GM18520 (cell line): ENCODE results near the gene NFATC3.
"Not testable (repeated sequence)": the region's sequence is repeated elsewhere in the genome, so short reads cannot be mapped to it uniquely, and the experiment has no call there.

ENCODE experiments used
- ATAC-seq: cut with Tn5 transposase; IDR thresholded peaks from one replicate; pipeline ENCODE4 v1.9.1; 2021; ENCODE audit not compliant: unreplicated experiment

NFATC3 gene

DNA sequence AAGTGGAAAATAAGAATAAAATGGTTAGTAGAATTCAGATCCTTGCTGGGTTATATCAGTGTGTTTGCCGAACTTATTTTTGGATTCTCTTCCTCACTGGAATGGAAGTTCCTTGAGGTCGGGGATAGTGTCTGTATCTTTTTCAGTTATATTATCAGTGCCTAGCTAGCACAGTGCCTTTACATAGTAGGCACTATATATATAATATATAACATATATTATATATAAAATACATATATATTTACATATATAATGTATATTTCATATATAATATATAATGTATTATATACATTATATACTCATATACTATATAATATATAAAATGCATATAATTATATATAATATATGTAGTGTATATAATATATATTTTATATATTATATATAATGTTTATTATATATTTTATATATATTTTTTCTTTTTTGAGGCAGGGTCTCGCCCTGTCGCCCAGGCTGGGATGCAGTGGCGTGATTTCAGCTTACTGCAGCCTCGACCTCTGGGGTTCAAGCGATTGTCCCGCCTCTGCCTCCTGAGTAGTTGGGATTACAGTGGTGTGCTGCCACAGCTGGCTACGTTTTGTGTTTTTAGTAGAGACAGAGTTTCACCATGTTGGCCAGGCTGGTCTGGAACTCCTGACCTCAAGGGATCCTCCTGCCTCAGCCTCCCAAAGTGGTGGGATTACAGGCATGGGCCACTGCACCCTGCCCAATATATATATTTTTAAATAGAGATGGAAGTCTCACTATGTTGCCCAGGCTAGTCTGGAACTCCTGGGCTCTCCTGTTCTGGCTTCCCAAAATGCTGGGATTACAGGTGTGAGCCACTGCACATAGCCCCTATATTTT is 3.2 kb downstream of the NFATC3 start:
- ATAC-seq, result no peak

DNA sequence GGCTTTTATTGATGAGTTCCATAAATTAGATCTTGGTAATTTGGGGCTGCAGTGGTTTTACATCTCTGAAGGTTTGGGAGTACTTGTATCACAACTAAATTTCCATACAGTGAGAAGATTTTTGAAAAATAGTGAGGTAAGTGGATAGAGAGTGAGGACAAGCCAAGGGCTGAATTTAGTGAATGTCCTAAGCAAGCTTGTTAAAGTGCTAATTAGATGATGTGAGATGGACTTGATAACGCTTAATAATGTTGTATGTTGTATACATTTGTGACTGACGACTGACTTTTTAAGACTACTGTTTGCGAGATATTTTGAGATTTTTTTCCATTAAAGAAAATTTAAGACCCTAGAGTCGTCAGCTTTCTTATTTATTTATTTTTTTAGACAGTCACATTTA is 3.9 kb downstream of the NFATC3 start:
- no peak for ATAC-seq

DNA sequence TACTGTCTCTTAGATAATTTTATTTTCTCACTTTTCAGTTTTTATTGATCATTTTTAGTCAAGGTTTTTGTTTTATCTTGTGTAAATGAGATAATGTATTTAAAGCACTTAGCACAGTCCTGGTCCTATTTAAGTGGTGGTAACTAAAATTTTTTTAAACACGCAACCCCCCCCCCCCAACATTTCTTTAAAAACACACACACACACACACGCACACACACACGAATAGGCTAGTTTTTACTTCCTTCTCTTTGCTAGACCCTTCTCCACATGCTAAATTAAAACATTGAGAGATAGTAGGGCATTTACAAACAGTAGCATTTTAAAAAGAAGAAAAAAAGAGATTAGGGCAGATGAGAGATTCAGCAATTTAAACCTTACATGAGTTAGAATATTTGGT is 5.0 kb downstream of the NFATC3 start:
- ATAC-seq, result no peak

DNA sequence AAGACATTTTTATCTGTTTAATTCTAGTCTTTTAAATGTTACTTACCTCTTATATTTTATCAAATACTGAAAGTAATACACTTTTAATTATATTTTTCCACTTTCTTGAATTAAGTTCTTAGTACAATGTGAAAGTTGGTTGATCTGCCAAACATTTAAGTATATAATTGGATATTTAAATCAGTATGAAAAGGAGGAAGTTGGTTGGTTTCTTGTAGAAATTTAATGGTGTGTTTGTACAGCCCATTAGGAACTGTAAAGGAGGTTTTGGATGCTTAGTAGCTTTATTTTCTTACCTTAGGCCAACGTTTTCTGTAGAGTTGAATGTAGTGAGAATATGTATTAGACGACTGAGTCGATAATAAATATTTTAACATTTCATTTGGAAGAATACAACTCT is 5.4 kb downstream of the NFATC3 start:
- ATAC-seq, result no peak

DNA sequence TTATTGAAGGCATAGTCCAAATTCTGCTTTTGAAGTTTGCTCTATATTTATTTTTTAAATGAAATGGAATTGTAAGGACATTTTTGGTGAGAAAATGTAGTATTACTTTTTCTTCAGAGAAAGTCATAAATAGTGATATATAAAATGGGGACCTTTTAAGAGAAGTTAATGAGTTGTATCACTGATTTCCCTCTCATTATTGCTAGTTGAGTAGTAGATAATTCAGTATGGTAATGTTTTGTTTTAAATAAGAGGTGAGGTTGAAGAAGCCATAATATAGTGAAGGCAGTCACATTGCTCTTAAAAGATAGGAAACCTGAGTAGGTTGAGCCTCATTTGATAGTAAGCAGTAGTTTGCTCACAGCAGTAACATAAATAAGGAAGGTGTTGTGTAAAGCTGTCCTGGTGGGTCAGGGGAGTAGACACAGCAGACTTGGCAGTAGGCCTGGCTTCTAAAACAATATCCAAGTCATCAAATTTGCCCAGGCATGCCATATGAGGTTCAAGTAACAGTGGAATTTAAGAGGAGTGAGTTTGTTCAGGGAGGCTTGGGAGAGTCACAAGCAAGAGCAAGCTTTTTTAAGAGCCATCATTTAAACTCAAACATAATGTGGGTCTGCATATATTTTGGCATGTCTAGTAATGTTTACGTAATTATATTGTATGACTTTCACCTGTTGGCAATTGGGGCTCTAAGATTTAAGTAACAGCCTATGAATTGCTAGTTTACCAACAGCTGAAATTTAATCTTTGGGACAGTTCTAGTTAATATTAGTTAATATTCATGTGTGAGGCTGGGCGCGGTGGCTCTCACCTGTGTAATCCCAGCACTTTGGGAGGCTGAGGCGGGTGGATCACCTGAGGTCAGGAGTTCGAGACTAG is 6.5 kb downstream of the NFATC3 start:
- ATAC-seq, result no peak

DNA sequence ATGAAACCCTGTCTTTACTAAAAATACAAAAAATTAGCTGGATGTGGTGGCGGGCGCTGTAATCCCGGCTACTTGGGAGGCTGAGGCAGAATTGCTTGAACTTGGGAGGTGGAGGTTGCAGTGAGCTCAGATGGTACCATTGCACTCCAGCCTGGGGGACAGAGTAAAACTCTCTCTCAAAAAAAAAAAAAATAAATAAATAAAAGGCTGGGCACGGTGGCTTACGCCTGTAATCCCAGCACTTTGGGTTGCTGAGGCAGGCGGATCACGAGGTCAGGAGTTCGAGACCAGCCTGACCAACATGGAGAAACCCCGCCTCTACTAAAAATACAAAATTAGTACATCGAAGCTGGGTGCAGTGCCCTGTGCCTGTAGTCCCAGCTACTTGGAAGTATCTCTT is 7.1 kb downstream of the NFATC3 start:
- not testable (repeated sequence) for ATAC-seq

DNA sequence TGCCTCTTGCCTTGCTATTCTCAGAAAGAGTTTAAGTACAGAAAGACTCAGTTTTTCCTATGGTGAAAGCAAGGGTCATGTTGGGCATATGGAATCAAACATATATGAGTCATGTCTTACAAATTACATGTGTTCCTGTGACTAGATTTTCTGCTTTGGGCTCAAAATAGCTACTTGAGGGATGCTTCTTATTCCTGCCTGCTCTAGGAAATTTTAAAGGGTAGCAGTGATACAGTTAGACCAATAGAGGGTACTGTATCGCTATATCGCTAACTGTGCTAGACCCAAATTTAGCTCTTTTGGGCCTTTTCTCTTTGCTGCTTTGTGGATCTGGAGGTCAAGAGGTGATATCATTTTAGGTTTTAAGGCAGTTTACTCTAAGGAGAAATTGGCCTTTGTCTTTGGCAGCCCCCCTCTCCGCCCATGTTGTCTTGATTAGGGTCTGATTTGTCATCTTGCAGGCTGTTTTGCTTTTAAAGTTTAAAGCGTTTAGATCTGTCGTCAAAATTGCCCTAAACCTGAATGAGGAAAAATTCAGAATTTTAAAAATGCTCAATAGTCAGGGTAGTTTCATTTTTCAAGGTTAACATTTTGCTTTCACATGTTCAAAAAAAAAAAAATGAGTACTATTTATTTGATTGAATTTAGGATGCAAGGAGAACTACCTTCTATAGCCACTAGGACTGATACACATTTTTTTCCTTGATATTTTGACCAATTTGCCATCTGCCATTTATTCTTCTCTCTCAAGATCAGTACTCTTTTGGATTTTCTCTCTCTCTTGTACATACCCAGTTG is 8.8 kb downstream of the NFATC3 start:
- ATAC-seq, result no peak

DNA sequence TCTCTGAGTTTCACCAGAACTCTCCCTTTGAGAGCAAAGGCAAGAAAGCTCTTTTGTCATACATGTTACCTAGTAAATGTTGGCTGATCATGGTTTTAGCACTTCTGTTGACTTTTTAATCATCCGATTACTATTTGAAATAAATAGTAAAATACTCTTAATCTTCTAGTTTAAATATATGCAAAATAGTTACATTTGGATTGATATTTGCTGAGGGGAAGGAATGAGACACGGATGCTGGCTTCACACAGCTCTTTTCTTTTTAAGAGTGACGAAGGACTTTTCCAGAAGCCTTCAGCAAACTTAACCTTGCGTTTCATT is 9.4 kb downstream of the NFATC3 start:
- no peak for ATAC-seq

DNA sequence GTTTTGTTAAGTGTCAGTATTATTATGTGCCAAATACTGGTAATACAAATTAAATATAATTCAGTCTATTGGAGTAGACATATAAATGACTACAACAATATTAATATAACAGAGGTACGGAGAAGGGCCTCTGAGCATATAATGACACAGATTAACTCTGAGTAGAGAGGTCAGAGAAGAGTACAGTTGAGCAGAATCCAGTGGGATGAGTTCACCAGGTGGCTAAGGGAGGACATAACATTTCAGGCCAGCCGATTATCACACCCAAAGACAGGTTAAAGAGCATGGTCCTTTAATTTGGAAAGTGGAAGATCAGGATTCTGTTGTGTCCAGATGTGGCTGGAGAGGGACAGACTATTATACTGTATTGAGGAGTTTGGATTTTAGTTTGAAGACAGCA is 11.3 kb downstream of the NFATC3 start:
- no peak for ATAC-seq

DNA sequence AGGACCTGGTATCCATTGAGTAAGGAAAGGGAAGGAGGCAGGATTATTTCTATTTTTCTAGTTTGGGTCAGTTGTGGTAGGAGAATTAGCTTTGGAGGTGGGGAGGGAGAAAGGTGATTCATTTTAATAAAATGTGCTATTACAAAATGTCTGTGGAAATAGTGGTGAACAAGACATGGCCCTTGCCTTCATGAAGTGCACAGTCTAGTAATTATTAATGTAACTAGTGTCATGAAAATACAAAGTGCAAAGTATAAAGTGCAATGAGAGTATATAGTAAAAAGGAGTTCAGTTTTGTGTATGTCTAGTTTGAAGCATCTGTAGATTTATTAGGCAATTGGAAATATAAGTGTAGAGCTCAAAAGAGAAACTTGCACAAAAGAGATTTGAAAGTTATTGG is 11.9 kb downstream of the NFATC3 start:
- no peak for ATAC-seq

DNA sequence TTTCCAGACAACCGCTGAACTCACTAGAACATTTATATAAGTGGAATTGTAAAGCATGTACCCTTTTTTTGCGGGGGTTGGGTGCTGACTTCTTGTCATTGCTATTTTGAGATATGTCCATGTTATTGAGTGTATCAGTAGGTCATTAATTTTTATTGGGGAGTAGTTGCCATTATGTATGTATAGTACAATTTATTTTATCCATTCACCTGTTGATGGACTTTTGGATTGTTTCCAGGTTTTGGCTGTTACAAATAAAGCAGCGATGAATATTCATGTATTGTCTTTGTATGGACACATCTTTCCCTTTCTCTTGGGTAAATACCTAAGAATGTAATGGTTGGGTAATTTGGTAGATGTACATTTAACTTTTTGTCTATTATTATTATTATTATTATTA is 12.7 kb downstream of the NFATC3 start:
- ATAC-seq, result no peak

DNA sequence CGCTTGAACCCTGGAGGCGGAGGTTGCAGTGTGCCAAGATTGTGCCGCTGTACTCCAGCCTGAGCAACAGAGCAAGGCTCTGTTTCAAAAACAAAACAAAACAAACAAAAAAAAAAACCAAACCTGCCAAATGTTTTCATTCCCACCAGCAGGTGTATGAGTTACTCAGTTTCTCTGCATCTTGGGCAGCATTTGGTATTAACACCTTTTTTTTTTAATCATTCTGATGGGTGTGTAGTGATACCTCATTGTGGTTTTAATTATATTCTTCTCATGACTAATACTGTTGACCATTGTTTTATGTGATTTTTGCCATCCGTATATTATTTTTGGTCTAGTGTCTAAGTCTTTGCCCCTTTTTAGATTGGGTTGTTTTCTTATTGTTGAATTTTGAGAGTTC is 15.3 kb downstream of the NFATC3 start:
- no peak for ATAC-seq

DNA sequence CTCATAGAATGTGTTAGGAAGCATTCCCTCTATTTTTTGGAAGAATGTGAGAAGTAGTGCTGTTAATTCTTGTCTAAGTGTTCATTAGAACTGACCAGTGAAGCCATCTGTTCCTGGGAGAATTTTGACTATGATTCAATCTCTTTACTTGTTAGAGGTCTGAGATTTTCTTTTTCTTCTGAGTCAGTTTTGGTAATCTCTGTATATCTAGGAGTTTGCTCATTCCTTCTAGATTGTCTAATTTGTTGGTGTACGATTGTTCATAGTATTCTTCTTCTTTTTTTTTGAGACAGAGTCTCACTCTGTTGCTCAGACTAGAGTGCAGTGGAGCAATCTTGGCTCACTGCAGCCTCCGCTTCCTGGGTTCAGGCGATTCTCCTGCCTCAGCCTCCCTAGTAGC is 20.4 kb downstream of the NFATC3 start:
- no peak for ATAC-seq

DNA sequence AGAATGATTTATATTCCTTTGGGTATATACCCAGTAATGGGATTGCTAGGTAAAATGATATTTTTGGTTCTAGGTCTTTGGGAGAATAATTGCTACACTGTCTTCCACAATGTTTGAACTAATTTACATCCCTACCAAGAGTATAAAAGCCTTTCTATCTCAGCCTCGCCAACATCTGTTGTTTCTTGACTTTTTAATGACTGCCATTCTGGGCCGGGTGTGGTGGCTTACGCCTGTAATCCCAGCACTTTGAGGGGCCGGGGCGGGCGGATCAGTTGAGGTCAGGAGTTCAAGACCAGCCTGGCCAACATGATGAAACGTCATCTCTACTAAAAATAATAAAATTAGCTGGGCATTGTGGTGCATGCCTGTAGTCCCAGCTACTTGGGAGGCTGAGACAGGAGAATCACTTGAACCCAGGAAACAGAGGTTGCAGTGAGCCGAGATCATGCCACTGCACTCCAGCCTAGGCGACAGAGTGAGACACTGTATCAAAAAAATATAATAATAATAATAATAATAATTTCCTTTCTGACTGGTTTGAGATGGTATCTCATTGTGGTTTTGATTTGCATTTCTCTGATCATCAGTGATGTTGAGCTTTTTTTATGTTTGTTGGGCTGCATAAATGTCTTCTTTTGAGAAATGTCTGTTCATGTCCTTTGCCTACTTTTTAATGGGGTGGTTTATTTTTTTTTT is 22.2 kb downstream of the NFATC3 start:
- ATAC-seq, result not testable (repeated sequence)

DNA sequence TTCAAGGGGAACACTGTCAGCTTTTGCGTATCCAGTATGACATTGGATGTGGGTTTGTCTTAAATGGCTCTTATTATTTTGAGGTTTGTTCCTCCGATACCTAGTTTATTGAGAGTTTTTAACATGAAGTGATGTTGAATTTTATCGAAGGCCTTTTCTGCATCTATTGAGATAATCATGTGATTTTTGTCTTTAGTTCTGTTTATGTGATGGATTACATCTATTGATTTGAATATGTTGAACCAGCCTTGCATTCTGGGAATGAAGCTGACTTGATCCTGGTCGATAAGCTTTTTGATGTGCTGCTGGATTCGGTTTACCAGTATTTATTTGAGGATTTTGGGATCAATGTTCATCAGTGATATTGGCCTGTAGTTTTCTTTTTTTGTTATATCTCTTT is 24.0 kb downstream of the NFATC3 start:
- not testable (repeated sequence) for ATAC-seq

DNA sequence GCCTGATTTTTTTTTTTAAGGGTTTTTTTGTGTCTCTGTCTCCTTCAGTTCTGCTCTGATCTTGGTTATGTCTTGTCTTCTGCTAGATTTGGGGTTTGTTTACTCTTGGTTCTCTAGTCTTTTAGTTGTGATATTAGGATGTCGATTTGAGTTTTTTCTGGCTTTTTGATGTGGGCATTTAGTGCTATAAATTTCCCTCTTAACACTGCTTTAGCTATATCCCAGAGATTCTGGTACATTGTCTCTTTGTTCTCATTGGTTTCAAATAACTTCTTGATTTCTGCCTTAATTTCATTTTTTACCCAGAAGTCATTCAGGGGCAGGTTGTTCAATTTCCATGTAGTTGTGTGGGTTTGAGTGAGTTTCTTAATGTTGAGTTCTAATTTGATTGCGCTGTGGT is 25.4 kb downstream of the NFATC3 start:
- not testable (repeated sequence) for ATAC-seq

DNA sequence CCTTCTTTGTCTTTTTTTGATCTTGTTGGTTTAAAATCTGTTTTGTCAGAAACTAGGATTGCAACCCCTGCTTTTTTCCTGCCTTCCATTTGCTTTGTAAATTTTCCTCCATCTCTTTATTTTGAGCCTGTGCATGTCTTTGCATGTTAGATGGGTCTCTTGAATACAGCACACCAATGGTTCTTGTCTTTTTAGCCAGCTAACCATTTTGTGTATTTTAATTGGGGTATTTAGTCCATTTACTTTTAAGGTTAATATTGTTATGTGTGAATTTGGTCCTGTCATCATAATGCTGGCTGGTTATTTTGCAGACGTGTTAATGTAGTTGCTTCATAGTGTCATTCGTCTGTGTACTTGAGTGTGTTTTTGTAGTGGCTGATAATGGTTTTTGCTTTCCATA is 26.2 kb downstream of the NFATC3 start:
- no peak for ATAC-seq

DNA sequence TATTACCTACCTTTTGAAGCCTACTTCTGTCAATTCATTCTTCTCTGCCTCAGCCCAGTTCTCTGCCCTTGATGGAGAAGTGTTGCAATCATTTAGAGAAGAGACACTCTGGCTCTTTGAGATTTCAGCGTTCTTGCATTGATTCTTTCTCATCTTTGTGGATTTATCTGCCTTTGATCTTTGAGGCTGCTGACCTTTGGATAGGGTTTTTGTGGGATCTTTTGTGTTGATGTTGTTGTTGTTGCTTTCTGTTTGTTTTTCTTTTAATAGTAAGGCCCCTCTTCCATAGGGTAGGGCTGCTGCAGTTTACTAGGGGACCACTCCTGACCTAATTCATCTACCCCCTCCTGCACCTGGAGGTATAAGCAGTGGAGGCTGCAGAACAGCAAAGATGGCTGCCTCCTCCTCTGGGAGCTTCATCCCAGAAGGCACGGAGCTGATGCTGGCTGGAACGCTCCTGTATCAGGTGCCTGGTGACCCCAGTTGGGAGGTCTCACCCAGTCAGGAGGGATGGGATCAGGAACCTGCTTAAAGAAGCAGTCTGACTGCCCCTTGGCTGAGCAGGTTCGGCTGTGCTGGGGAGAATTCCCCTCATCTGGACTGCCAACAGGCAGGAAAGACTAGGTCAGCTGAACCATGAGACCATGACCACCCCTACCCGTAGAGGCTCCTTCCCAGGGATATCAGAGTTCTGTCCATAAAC is 28.0 kb downstream of the NFATC3 start:
- no peak for ATAC-seq

DNA sequence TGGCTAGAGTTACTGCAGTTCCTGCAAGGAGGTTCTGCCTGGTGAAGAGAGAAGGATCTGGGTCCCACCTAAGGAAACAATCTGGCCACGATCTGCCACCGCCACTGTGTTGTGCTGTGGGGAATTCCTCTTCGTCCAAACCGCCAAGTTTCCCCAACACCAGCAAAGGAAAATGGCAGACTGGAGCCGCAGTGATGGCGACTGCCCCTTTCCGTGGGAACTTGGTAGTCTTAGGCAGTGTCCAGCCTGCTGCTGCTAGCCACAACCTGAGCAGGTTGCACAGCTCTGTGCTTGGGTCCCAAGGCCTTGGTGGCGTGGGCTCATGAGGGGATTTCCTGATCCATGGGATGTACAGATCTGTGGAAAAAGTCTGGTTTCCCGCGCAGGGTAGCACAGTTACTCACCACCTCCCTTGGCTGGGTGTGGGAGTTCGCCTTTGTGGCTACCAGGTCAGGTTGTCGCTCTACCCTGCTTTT is 28.6 kb downstream of the NFATC3 start:
- ATAC-seq, result no peak

DNA sequence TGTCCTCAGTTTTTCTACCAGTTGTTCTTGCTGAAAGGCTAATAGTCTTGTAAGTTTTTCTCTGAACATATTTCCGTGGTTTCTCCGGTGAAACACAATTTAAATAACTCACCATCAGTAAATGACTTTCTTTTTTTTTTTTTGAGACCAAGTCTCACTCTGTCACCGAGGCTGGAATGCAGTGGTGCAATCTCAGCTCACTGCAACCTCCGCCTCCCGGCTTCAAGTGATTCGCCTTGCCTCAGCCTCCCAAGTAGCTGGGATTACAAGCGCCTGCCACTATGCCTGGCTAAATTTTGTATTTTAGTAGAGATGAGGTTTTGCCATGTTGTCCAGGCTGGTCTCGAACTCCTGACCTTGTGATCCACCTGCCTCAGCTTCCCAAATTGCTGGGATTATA is 29.8 kb downstream of the NFATC3 start:
- ATAC-seq, result not testable (repeated sequence)
